Activated naive CD8-positive, alpha-beta T cell treated with anti-CD3 and anti-CD28 coated beads, Interleukin-2, amount 10 ng/mL, durations not matched to agents 7 days and 5 days (primary cell): ENCODE measurements around the gene CA5A. TPM values are rescaled to one million over a fixed set of nuclear protein-coding genes. Genes with fewer than 3 reads are reported as not detected.
A peak's percentile ranks its signal among the peaks of the same experiment; 100 is the strongest.
"Not testable (repeated sequence)": the region's sequence is repeated elsewhere in the genome, so short reads cannot be mapped to it uniquely, and the experiment has no call there.

Experiments used
- ATAC-seq: fragments of 150-1000 bp; cut with Tn5 transposase; one replicate; pipeline ENCODE4 v1.10.0; 2021; ENCODE audit warnings: low read depth, moderate library complexity
- POLR2A ChIA-PET: fragments of 350-600 bp; sonication (Branson Sonifier 250); formaldehyde crosslinking; loops from one replicate; lab custom pipeline; 2021; ENCODE audit warnings: antibody characterized with exemption; lab: Charles Lee
- DNase-seq: peaks from one replicate; pipeline ENCODE4 v3.0.0; 2021
- H3K27ac Mint-ChIP-seq: one replicate; pipeline ENCODE4 v1.8.0; 2022; ENCODE audit warnings: mild to moderate bottlenecking, mixed read lengths
- H3K27me3 Mint-ChIP-seq: one replicate; pipeline ENCODE4 v1.8.0; 2022; ENCODE audit warnings: mild to moderate bottlenecking, moderate library complexity, mixed read lengths
- H3K36me3 Mint-ChIP-seq: one replicate; pipeline ENCODE4 v1.8.0; 2021; ENCODE audit warnings: mild to moderate bottlenecking, mixed read lengths
- H3K4me1 Mint-ChIP-seq: one replicate; pipeline ENCODE4 v1.8.0; 2021; ENCODE audit warnings: mixed read lengths
- H3K4me3 Mint-ChIP-seq: one replicate; pipeline ENCODE4 v1.8.0; 2022; ENCODE audit warnings: mild to moderate bottlenecking, moderate library complexity, mixed read lengths
- H3K9me3 Mint-ChIP-seq: one replicate; pipeline ENCODE4 v1.8.0; 2021; ENCODE audit warnings: mixed read lengths
- total RNA-seq, 2 experiments: library from RNA; stranded (reverse); gene quantifications; one replicate each; pipeline ENCODE4 v1.2.3, GENCODE V29; 2021

Gene CA5A
- total RNA-seq, 2 experiments from 2014 or later: not detected

GRCh38 chr16:87868254-87869029, 67.9 kb downstream of the CA5A start:
- peaks cover 22% of the 10 kb centered on the region for H3K36me3 Mint-ChIP-seq
- H3K27ac Mint-ChIP-seq: peak overlapping the region; percentile 94
- H3K9me3 Mint-ChIP-seq, H3K27me3 Mint-ChIP-seq: not testable (repeated sequence)
- POLR2A ChIA-PET: interaction anchor here (1.0 to 9.2 kb wide), 8 partner anchors 15 to 102 kb away, joined by 3 to 191 read pairs (median 17); partner anchors contain the start of gene KLHDC4
- DNase-seq (peak; percentile 67), ATAC-seq (peak; percentile 42)
- H3K4me1 Mint-ChIP-seq: peaks cover 50% of the 10 kb centered on the region
- H3K4me3 Mint-ChIP-seq: peak overlapping the region; percentile 93

- POLR2A ChIA-PET: interaction anchor here (1.1 to 9.2 kb wide), 4 partner anchors 13 to 100 kb away, joined by 3 to 191 read pairs (median 96); partner anchors contain the start of gene KLHDC4
- not testable (repeated sequence) for ATAC-seq, H3K27me3 Mint-ChIP-seq, H3K9me3 Mint-ChIP-seq
- Mint-ChIP-seq H3K4me3 (peak overlapping the region; percentile 93), H3K36me3 (peaks cover 25% of the 10 kb centered on the region), H3K4me1 (peaks cover 40% of the 10 kb centered on the region), H3K27ac (peak overlapping the region; percentile 94)
- DNase-seq: peak; percentile 43
These were observed 70.3 kb downstream of the CA5A start for GRCh38 chr16:87865902-87866555.

GRCh38 chr16:87864331-87864989, 71.9 kb downstream of the CA5A start:
- ATAC-seq: no peak
- POLR2A ChIA-PET: interaction anchor here (9.2 kb wide), 1 partner anchor 11 kb away, joined by 186 read pairs; no protein-coding TSS in a partner anchor
- H3K27ac Mint-ChIP-seq: peak overlapping the region; percentile 42
- peaks cover 33% of the 10 kb centered on the region for H3K36me3 Mint-ChIP-seq
- DNase-seq: no peak
- H3K4me1 Mint-ChIP-seq: peaks cover 48% of the 10 kb centered on the region
- no peaks in the 10 kb centered on the region for H3K9me3 Mint-ChIP-seq
- no peaks in the 10 kb centered on the region for H3K27me3 Mint-ChIP-seq
- H3K4me3 Mint-ChIP-seq: peak overlapping the region; percentile 64

- H3K4me3 Mint-ChIP-seq, H3K9me3 Mint-ChIP-seq, DNase-seq, POLR2A ChIA-PET, H3K27me3 Mint-ChIP-seq, ATAC-seq: not testable (repeated sequence)
- H3K27ac Mint-ChIP-seq: peak overlapping the region; percentile 9
- H3K4me1 Mint-ChIP-seq: peaks cover 49% of the 10 kb centered on the region
- peaks cover 30% of the 10 kb centered on the region for H3K36me3 Mint-ChIP-seq
These were observed 73.0 kb downstream of the CA5A start for GRCh38 chr16:87863327-87863635.

GRCh38 chr16:87862597-87863326, 73.6 kb downstream of the CA5A start:
- H3K27me3 Mint-ChIP-seq, ATAC-seq, POLR2A ChIA-PET, H3K4me3 Mint-ChIP-seq, H3K9me3 Mint-ChIP-seq: not testable (repeated sequence)
- DNase-seq: peak; percentile 28
- peaks cover 28% of the 10 kb centered on the region for H3K36me3 Mint-ChIP-seq
- H3K4me1 Mint-ChIP-seq: peaks cover 48% of the 10 kb centered on the region
- H3K27ac Mint-ChIP-seq: peak overlapping the region; percentile 76

GRCh38 chr16:87861300-87862099, 74.8 kb downstream of the CA5A start:
- peaks cover 23% of the 10 kb centered on the region for H3K36me3 Mint-ChIP-seq
- not testable (repeated sequence) for DNase-seq, H3K9me3 Mint-ChIP-seq, H3K27me3 Mint-ChIP-seq, H3K4me3 Mint-ChIP-seq, ATAC-seq
- POLR2A ChIA-PET: interaction anchor here (0.6 kb wide), 1 partner anchor 95 kb away, joined by 3 read pairs; no protein-coding TSS in a partner anchor
- H3K4me1 Mint-ChIP-seq: peaks cover 48% of the 10 kb centered on the region
- peak overlapping the region; percentile 42 for H3K27ac Mint-ChIP-seq

- POLR2A ChIA-PET: interaction anchor here (1.4 kb wide), 1 partner anchor 82 kb away, joined by 3 read pairs; no protein-coding TSS in a partner anchor
- H3K4me1 Mint-ChIP-seq: peaks cover 40% of the 10 kb centered on the region
- H3K9me3 Mint-ChIP-seq: no peaks in the 10 kb centered on the region
- peak overlapping the region; percentile 35 for H3K4me3 Mint-ChIP-seq
- H3K27me3 Mint-ChIP-seq: no peaks in the 10 kb centered on the region
- ATAC-seq (no peak), DNase-seq (no peak)
- peak overlapping the region; percentile 81 for H3K27ac Mint-ChIP-seq
- peaks cover 20% of the 10 kb centered on the region for H3K36me3 Mint-ChIP-seq
These were observed 75.6 kb downstream of the CA5A start for GRCh38 chr16:87860553-87861299.

GRCh38 chr16:87858151-87858993, 78.0 kb downstream of the CA5A start:
- H3K36me3 Mint-ChIP-seq: peaks cover 14% of the 10 kb centered on the region
- peak overlapping the region; percentile 96 for H3K27ac Mint-ChIP-seq
- not testable (repeated sequence) for H3K9me3 Mint-ChIP-seq, H3K4me3 Mint-ChIP-seq, ATAC-seq, H3K27me3 Mint-ChIP-seq, DNase-seq
- POLR2A ChIA-PET: interaction anchor here (0.8 to 10.1 kb wide), 4 partner anchors 8 to 93 kb away, joined by 3 to 186 read pairs (median 11); partner anchors contain the start of genes KLHDC4 and SLC7A5
- H3K4me1 Mint-ChIP-seq: peaks cover 34% of the 10 kb centered on the region

- no peaks in the 10 kb centered on the region for H3K9me3 Mint-ChIP-seq
- H3K4me1 Mint-ChIP-seq: peaks cover 36% of the 10 kb centered on the region
- peaks cover 19% of the 10 kb centered on the region for H3K36me3 Mint-ChIP-seq
- H3K4me3 Mint-ChIP-seq: peak overlapping the region; percentile 76
- POLR2A ChIA-PET: interaction anchor here (0.9 to 10.1 kb wide), 4 partner anchors 12 to 77 kb away, joined by 4 to 186 read pairs (median 12); partner anchors contain the start of gene SLC7A5
- DNase-seq (no peak), ATAC-seq (peak; percentile 1)
- H3K27me3 Mint-ChIP-seq: no peaks in the 10 kb centered on the region
- peak overlapping the region; percentile 96 for H3K27ac Mint-ChIP-seq
These were observed 79.5 kb downstream of the CA5A start for GRCh38 chr16:87856791-87857228.

GRCh38 chr16:87855852-87856715, 80.2 kb downstream of the CA5A start:
- peak; percentile 69 for DNase-seq
- peaks cover 17% of the 10 kb centered on the region for H3K36me3 Mint-ChIP-seq
- POLR2A ChIA-PET: interaction anchor here (0.8 to 10.1 kb wide), 5 partner anchors 12 to 95 kb away, joined by 3 to 186 read pairs (median 6); partner anchors contain the start of genes BANP and SLC7A5

More at GRCh38 chr16:87855852-87856715, 80.2 kb downstream of the CA5A start:
- peak overlapping the region; percentile 96 for H3K27ac Mint-ChIP-seq
- no peaks in the 10 kb centered on the region for H3K27me3 Mint-ChIP-seq
- H3K4me1 Mint-ChIP-seq: peaks cover 34% of the 10 kb centered on the region
- ATAC-seq: peak; percentile 81
- H3K9me3 Mint-ChIP-seq: no peaks in the 10 kb centered on the region
- peak overlapping the region; percentile 76 for H3K4me3 Mint-ChIP-seq
